IMR-90 (cell line): ENCODE results near the gene GPR137. TPM values are rescaled to one million over a fixed set of nuclear protein-coding genes. Genes with fewer than 3 reads are reported as not detected.
A peak's percentile ranks its signal among the peaks of the same experiment; 100 is the strongest.

Experiments
- BHLHE40 ChIP-seq: fragments of 150-350 bp; IDR thresholded peaks from 2 replicates; pipeline ENCODE4 v1.6.1; 2016; ENCODE audit warnings: mild to moderate bottlenecking, low read depth, low read length
- CEBPB ChIP-seq: IDR thresholded peaks from 2 replicates; pipeline ENCODE4 v1.6.1; 2012; ENCODE audit warnings: low read depth, low read length, improper control_type of control experiment
- CHD1 ChIP-seq: IDR thresholded peaks from 2 replicates; pipeline ENCODE4 v1.6.1; 2012; ENCODE audit warnings: low read depth, low read length, improper control_type of control experiment
- ELK1 ChIP-seq: fragments of 150-350 bp; IDR thresholded peaks from 2 replicates; pipeline ENCODE4 v1.6.1; 2016; ENCODE audit warnings: low read depth, mild to moderate bottlenecking, low read length, moderate library complexity, borderline replicate concordance
- MAZ ChIP-seq: IDR thresholded peaks from 2 replicates; pipeline ENCODE4 v1.6.1; 2012; ENCODE audit warnings: low read depth, mild to moderate bottlenecking, low read length, improper control_type of control experiment, moderate library complexity, borderline replicate concordance
- RAD21 ChIP-seq: IDR thresholded peaks from 2 replicates; pipeline ENCODE4 v1.6.1; 2012; ENCODE audit warnings: low read length, improper control_type of control experiment
- SMC3 ChIP-seq: fragments of 150-350 bp; IDR thresholded peaks from 2 replicates; pipeline ENCODE4 v1.6.1; 2016; ENCODE audit warnings: low read depth, mild to moderate bottlenecking, antibody characterized with exemption, low read length, moderate library complexity
- polyA plus RNA-seq, 3 experiments: library from polyadenylated mRNA; depleted of rRNA; stranded (reverse); fragments of >200 nt; gene quantifications; 2 replicates each; pipeline ENCODE4 v1.2.3, GENCODE V29; 2012; ENCODE audit warnings: low replicate concordance in 1 of 3
- total RNA-seq: library from RNA; depleted of rRNA; stranded (reverse); fragments of >200 nt; gene quantifications from 2 replicates; pipeline ENCODE4 v1.2.3, GENCODE V29; 2012

Gene GPR137
- total and polyA plus RNA-seq, 2 of the 4 experiments (the other 2 are of a cell fraction): 3.6 to 26.0 TPM

DNA sequence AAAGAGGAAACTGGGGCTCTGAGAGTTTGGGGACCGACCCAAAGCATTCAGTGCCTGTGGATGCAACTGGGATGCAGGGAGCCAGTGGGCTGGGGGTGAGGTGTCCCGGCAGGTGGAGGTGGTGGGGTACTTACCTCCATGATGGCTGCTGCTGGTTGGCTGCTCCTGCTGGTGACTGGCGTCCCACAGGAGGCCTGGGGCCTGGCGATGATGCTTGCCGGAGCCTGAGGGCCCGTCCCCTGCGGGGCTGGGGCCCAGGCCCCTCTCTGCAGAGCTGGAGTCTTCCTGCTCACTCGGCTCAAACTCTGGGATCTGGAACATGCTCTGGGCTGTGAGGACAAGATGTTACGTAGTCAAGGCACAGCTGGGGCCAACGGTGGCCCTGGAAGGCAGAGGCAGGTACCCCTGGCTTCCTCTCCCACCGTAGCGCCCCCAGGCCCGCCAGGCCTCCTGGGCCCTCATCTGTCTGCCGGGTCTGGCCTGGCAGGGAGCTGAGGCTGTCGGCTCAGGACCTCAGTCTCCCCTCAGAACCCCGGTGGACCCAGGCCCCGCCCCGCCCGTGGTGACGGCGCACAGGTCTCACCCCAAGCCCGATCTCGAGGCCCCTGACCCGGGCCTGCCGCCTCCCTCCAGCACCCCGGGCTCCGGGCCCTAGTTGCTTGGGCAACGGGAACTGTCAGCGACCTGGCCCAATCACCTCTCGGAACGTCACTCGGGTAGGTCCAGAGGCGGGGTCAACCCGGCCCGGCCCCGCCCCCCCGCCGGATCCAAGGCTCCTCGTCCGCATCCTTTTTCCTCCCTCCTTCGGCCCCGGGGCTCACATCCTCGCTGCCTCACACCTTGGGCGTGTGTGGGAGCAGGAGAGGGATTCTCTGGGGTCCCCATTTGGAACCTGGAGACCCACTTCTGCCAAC, 1.3 kb upstream of the GPR137 start, which contains the start of gene BAD (continued):
- TF ChIP-seq ELK1 (no peak), CHD1 (no peak), RAD21 (no peak), CEBPB (no peak), MAZ (peak; percentile 45; the same call in 1 of the 2 replicates), BHLHE40 (no peak), SMC3 (no peak)
